H54 (cell line): ENCODE results near the gene AKT3.
"Not testable (repeated sequence)": the region's sequence is repeated elsewhere in the genome, so short reads cannot be mapped to it uniquely, and the experiment has no call there.

ENCODE experiments used
- DNase-seq: peaks from one replicate; pipeline ENCODE4 v3.0.0; 2011; ENCODE audit warnings: low spot score, mixed read lengths; ENCODE audit not compliant: insufficient read length
- FAIRE-seq: peaks from 3 replicates; lab custom pipeline; 2011; peaks lifted over from hg19 to GRCh38; lab: Jason Lieb, UNC
- POLR2A ChIP-seq: IDR thresholded peaks from 2 replicates; pipeline ENCODE4 v1.6.1; 2011; ENCODE audit warnings: low read depth, mild to moderate bottlenecking, low read length

Gene AKT3

DNA sequence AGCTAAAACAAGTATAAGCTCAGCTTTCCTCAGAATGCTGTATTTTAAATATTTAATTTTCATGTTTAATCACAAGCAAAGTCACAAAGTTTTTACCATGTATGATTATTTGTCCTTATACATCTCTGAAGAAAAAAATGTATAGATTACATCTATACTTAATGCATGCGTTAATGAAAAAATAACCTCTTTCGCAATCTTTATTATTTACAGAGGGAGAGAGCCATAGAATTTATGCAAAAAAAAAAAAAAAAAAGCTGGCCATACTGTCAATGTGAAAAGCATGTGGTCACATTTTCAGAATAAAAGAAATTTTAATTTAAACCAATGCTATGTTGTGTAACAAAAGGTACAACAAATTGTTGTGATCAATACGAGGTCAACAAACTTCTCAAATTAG, 148.2 kb downstream of the AKT3 start:
- FAIRE-seq, result no peak
- no peak for DNase-seq
- TF ChIP-seq POLR2A, result no peak

DNA sequence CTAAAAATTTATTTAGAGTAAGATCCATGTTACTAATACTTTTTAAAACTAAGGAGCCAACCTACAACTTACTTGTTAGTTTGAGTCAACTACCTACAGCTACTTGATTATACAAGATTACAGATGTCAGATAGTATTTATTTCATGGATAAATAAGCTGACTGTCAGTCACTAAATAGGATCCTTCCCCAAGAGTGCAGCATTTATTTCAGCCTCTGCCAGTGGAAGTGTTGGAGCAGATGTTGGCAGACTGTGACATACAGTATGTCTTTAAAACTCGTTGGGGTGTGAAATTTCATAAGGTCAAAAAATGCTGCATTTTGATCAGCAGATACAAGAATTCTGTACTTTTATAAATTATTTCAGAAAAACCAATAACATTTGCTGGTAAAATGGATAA, 156.2 kb downstream of the AKT3 start:
- FAIRE-seq, result no peak
- DNase-seq, result no peak
- no peak for TF ChIP-seq POLR2A

DNA sequence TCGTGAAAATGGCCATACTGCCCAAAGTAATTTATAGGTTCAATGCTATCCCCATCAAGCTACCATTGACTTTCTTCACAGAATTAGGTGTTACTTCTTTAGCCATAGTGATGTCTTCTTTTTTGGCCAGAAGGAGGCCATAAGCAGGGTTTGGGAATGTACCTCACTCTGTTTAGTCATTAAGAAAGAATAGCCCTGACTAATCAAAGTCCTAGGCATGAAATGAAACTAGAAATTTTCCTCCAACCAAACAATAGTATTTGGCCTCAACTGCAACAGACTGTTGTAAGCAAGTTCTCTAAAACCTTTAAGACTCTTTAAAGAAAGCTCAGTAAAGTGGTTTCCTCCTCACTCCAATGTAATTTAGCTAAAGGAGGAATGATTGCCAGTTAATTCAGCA, 163.9 kb downstream of the AKT3 start:
- TF ChIP-seq POLR2A, result no peak
- no peak for FAIRE-seq
- DNase-seq, result no peak

DNA sequence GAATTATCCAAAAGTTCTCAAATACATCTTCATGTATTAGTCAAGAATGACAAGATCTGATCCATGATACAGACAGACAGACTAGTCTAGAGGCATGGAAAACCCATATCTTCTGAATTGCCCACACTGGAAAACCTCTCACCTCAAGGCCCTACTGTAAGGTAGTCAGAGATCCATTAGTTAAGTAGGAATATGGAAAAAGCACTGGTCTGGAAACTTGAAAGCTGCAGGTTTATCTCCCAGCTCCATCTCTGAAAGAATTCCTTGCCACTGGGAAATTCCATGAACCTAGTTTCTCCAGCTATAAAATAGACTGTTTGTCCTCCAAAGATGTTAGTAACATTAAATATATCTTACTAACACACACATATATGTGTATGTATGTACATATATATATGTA, 169.2 kb downstream of the AKT3 start:
- no peak for TF ChIP-seq POLR2A
- DNase-seq, result no peak
- no peak for FAIRE-seq

DNA sequence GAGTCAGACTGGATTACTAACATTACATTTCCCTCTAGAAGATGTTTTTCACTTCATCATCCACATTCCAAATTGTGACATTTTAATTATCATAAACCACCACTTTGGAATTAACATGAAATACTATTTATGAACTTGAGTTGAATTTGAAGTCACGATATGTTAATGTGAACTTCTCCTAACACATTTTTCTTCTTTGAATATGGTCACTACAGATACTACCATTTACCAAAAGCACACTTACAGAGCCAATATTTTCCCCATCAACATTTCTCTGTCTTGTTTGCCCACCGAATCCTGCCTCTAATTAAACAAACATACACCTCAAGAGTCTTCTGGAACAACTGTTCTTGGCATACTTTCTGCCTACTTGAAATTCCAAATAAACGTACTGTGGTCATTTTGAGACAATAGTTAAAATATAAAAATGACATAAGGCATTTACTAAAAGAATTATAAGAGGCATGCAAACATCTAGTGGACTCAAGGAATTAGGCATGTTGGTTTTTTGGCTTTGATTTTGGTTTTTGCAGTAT, 177.4 kb downstream of the AKT3 start:
- FAIRE-seq, result peak; percentile 60
- TF ChIP-seq POLR2A, result no peak
- DNase-seq, result no peak

DNA sequence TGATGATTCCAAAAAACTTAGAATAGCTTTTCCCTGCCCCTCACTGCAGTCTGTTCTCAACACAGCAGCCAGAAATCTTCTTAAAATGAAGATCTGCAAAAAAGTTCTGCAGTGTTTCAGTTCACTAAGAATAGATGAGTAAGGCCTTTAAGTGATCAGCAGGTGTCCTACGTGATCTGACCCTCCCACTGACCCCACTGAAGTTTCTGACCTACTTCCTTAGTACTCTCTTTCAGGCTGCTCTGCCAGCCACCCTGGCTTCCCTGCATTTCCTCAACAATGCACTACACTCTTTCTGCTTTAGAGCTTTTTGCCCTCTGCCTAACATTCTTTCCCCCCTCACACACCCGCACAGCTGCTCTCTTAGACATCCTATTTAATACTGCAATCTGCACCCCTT, 182.5 kb downstream of the AKT3 start:
- DNase-seq, result no peak
- no peak for TF ChIP-seq POLR2A
- no peak for FAIRE-seq

DNA sequence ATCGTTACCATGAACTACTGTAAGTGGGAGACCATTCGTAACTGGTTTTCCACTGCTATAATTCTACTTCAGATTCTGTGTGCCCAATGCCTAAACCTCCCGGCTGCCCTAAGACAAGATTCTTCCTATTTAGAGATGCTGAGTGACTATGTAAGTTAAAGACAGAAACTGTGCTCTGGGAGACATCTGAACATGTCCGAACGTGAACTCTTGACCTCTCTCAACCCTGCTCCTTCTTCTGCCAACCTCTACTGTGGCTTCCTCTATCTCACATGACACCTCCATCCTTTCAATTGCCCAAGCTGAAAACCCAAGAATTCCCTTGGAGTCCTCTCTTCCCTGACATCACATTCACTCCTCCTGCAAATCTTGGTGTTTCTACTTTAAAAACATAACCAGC, 182.9 kb downstream of the AKT3 start:
- no peak for TF ChIP-seq POLR2A

DNA sequence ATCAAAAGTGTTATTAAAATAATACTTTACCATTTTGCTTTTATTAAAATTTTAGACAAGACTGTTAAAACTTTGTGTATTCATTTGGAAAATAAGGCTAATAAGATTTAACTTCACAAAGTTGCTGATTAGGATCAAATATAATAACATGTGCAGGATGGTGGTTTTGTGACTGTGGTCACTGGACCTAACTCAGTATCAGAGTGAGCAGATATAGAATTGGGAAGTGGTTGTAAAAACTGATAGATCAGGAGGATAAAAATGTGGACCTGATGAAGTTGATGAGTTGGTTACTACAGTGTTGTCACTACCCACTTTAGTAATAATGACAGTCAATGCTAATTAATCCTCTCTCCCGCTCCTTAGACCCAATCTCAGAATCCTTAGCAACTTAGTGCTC, 186.4 kb downstream of the AKT3 start:
- no peak for TF ChIP-seq POLR2A
- no peak for DNase-seq
- FAIRE-seq, result no peak

More for the DNA sequence above, 182.9 kb downstream of the AKT3 start:
- FAIRE-seq (no peak), DNase-seq (no peak)

DNA sequence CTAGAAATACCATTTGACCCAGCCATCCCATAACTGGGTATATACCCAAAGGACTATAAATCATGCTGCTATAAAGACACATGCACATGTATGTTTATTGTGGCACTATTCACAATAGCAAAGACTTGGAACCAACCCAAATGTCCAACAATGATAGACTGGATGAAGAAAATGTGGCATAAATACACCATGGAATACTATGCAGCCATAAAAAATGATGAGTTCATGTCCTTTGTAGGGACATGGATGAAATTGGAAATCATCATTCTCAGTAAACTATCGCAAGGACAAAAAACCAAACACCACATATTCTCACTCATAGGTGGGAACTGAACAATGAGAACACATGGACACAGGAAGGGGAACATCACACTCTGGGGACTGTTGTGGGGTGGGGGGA, 187.9 kb downstream of the AKT3 start:
- FAIRE-seq, DNase-seq: not testable (repeated sequence)

DNA sequence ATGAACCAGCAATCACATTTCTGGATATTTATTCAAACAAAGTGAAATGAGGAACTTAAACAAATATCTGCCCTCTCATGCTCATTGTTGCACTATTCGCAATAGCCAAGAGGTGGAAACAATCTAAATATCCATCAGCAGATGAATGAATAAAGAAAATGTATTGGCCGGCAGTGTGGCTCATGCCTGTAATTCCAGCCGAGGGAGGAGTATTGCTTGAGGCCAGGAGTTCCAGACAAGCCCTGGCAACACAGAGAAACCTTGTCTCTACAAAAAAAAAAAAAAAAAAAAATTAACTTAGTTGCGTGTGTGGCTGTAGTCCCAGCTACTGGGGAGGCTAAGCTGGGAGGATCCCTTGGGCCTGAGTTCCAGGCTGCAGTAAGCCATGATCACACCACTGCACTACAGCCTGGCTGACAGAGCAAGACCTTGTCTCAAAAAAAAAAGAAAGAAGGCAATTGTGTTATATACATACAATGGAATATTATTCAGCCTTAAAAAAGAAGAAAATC, 191.4 kb downstream of the AKT3 start:
- FAIRE-seq (no peak), DNase-seq (no peak)
- no peak for TF ChIP-seq POLR2A

DNA sequence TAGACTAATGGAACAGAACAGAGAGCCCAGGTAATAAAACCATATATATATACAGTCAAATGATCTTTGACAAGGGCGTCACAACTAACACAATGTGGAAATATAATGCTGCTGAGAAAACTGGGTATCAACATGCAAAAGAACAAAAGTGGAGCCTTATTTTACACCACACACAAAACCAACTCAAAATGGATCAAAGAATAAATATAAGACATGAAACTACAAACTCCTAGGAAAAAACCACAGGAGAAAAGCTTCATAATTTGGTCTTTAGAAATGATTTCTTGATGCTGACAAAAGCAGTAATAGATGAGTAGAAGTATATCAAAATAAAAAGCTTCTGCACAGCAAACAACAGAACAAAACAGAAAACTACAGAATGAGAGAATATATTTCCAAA, 192.2 kb downstream of the AKT3 start:
- DNase-seq, result no peak
- FAIRE-seq, result no peak
- no peak for TF ChIP-seq POLR2A

DNA sequence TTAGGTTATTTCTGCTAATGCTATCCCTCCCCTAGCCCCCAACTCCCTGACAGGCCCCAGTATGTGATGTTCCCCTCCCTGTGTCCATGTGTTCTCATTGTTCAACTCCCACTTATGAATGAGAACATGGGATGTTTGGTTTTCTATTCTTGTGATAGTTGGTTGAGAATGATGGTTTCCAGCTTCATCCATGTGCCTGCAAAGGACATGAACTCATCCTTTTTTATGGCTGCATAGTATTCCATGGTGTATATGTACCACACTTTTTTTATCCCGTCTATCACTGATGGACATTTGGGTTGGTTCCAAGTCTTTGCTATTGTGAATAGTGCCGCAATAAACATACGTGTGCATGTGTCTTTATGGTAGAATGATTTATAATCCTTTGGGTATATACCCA, 200.5 kb downstream of the AKT3 start:
- not testable (repeated sequence) for FAIRE-seq, DNase-seq

DNA sequence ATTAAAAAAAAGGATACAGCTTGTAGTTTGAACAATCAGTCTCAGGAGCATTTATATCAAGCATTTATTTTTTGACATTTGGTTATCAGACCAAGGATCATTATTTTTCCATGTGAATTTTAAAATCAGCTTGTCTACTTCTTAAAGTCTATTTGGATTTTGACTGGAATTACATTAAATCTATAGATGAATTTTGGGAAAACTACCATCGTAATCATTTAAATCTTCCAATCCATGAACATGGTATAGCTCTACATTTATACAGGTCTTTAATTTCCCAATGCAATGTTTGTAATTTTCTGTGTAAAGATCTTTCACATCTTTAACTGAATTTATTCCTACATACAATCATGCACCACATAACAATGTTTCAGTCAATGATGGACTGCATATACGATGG, 203.2 kb downstream of the AKT3 start:
- no peak for DNase-seq
- no peak for FAIRE-seq
- no peak for TF ChIP-seq POLR2A

DNA sequence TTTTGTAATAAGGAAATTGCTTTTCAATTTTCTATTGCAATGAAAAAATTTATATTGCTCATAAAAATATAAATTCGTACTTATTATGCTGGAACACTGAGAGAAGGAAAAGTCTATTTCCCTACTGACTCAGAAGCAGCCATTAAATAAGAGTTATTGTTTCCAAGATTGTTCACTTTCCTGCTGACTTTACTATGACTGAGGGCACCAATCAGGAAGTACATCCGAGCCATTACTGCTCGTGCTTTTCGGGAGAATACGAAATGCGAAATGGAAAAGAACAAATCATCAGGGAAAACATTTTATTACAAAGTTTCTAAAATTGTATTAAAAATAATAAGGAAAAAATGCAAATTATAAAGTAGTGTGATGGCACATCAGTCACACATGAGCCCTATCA, 204.8 kb downstream of the AKT3 start:
- FAIRE-seq (no peak), DNase-seq (no peak)
- TF ChIP-seq POLR2A, result no peak

DNA sequence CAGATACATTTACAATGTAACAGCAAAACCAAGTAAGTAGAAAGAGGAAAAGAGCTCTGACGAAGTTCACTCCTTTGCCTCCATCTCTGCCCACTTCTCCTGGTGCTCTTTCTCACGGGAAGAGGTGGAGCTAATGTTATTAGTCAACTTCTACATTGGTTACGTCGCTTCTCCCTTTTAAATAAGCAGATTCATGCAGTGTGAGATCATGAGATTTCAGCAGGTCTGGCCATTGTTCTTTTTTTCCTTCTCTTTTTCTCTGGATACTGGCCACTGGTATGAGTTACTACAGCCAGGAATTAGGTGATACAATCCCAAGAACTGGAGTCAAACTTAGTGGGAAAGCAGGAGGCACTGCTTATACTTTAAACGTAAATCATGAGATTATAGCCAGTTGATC, 207.1 kb downstream of the AKT3 start:
- DNase-seq, result no peak
- no peak for TF ChIP-seq POLR2A
- FAIRE-seq, result no peak

DNA sequence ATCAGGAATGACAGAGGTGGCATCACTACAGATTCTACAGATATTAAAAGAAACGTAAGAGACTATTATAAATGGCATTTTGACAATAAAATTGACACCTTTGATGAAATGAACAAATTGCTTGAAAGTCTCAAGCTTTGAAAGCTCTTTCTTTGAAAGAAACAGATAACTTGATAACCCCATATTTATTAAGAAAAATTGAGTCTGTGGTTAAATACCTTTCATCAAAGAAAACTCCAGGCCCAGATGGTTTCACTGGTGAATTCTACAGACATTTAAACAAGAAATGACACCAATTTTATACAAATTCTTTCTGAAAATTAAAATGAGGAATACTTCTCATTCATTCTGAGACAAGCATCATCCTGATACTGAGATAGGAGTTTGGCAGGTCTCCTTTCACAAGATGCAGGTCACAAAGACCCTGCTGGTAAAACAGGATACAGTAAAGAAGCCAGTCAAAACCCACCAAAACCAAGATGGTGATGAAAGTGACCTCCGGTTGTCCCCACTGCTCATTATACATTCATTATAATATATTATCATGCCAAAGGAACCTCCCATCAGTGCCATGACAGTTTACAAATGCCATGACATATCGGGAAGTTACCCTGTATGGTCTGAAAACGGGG, 210.9 kb downstream of the AKT3 start:
- TF ChIP-seq POLR2A, result no peak
- DNase-seq, result no peak
- peak; percentile 20 for FAIRE-seq
